Measurements from ENCODE around the gene LCP1. TPM values are rescaled to one million over a fixed set of nuclear protein-coding genes. Genes with fewer than 3 reads are reported as not detected.
"Not testable (repeated sequence)": the region's sequence is repeated elsewhere in the genome, so short reads cannot be mapped to it uniquely, and the experiment has no call there.

Gene LCP1
- total RNA-seq, 1 donor from 2014 or later, result 5.3 TPM

GRCh38 chr13:46182491-46182877 is 507 bp upstream of the LCP1 start:
- no peak for ATAC-seq

GRCh38 chr13:46181377-46181839 is 569 bp downstream of the LCP1 start:
- no peak for ATAC-seq

GRCh38 chr13:46179969-46180763 is 1.8 kb downstream of the LCP1 start:
- ATAC-seq, result no peak

- ATAC-seq, result no peak
Measured at GRCh38 chr13:46179491-46179908, 2.5 kb downstream of the LCP1 start.

- no peak for ATAC-seq
Measured at GRCh38 chr13:46178821-46179220, 3.2 kb downstream of the LCP1 start.

GRCh38 chr13:46178143-46178542 is 3.8 kb downstream of the LCP1 start:
- no peak for ATAC-seq

- ATAC-seq, result peak; percentile 47
Measured at GRCh38 chr13:46176756-46177155, 5.2 kb downstream of the LCP1 start.

- ATAC-seq, result no peak
Measured at GRCh38 chr13:46173656-46174055, 8.3 kb downstream of the LCP1 start.

GRCh38 chr13:46172531-46172991 is 9.4 kb downstream of the LCP1 start:
- ATAC-seq, result no peak

- ATAC-seq, result no peak
Measured at GRCh38 chr13:46171739-46172138, 10.2 kb downstream of the LCP1 start.

- ATAC-seq, result no peak
Measured at GRCh38 chr13:46171217-46171616, 10.8 kb downstream of the LCP1 start.

- no peak for ATAC-seq
Measured at GRCh38 chr13:46170687-46171086, 11.3 kb downstream of the LCP1 start.

GRCh38 chr13:46170268-46170667 is 11.7 kb downstream of the LCP1 start:
- ATAC-seq, result no peak

GRCh38 chr13:46169758-46170157 is 12.2 kb downstream of the LCP1 start:
- ATAC-seq, result no peak

GRCh38 chr13:46168783-46169182 is 13.2 kb downstream of the LCP1 start:
- ATAC-seq, result no peak

- peak; percentile 44 for ATAC-seq
Measured at GRCh38 chr13:46168341-46168740, 13.6 kb downstream of the LCP1 start.

- no peak for ATAC-seq
Measured at GRCh38 chr13:46166947-46167610, 14.9 kb downstream of the LCP1 start.

GRCh38 chr13:46166224-46166584 is 15.8 kb downstream of the LCP1 start:
- no peak for ATAC-seq

GRCh38 chr13:46165485-46166223 is 16.3 kb downstream of the LCP1 start:
- no peak for ATAC-seq

- ATAC-seq, result no peak
Measured at GRCh38 chr13:46164661-46165060, 17.3 kb downstream of the LCP1 start.

GRCh38 chr13:46162741-46163140 is 19.2 kb downstream of the LCP1 start:
- not testable (repeated sequence) for ATAC-seq

- peak; percentile 49 for ATAC-seq
Measured at GRCh38 chr13:46160471-46161066, 21.4 kb downstream of the LCP1 start.

GRCh38 chr13:46160065-46160464 is 21.9 kb downstream of the LCP1 start:
- no peak for ATAC-seq

Data from esophagus mucosa (tissue), 1 donor.